Suprapubic skin (tissue), 4 donors: ENCODE measurements around the gene SMC2. TPM values are rescaled to one million over a fixed set of nuclear protein-coding genes. Genes with fewer than 3 reads are reported as not detected.

Source experiments
- DNase-seq, 2 donors: peaks; one replicate each; pipeline ENCODE4 v3.0.0-alpha.2; 2019; ENCODE audit warnings: low spot score in 2 of 2
- H3K27ac ChIP-seq: fragments of 200-600 bp; sonication (generic); one replicate; pipeline ENCODE4 v1.5.1; 2019
- H3K27me3 ChIP-seq: fragments of 200-600 bp; sonication (generic); one replicate; pipeline ENCODE4 v1.5.1; 2019
- H3K36me3 ChIP-seq: fragments of 200-600 bp; sonication (generic); one replicate; pipeline ENCODE4 v1.5.1; 2019
- H3K4me1 ChIP-seq: fragments of 200-600 bp; sonication (generic); one replicate; pipeline ENCODE4 v1.5.1; 2019
- H3K4me3 ChIP-seq: fragments of 200-600 bp; sonication (generic); one replicate; pipeline ENCODE4 v1.5.1; 2019; ENCODE audit warnings: mild to moderate bottlenecking
- H3K9me3 ChIP-seq: fragments of 200-600 bp; sonication (generic); one replicate; pipeline ENCODE4 v1.5.1; 2019
- EP300 ChIP-seq: sonication (generic); formaldehyde crosslinking; IDR thresholded peaks from one replicate; pipeline ENCODE4 v1.6.1; 2017; ENCODE audit warnings: antibody characterized with exemption
- POLR2A ChIP-seq, 2 donors: fragments of 450-650 bp; IDR thresholded peaks; one replicate each; pipeline ENCODE4 v1.6.1; 2017; ENCODE audit warnings: antibody characterized with exemption in 2 of 2, mild to moderate bottlenecking in 2 of 2, moderate library complexity in 2 of 2
- POLR2AphosphoS5 ChIP-seq, 3 donors: sonication (generic); formaldehyde crosslinking; IDR thresholded peaks; one replicate each; pipeline ENCODE4 v1.6.1; 2017; ENCODE audit warnings: antibody characterized with exemption in 3 of 3
- WGBS: methylation state at CpG from one replicate; pipeline ENCODE4 v1.1.5; 2018; 5-methylcytosine and 5-hydroxymethylcytosine counted together
- total RNA-seq, 4 donors: library from RNA; depleted of rRNA; stranded (reverse); fragments of >200 nt; gene quantifications; one replicate each; pipeline ENCODE4 v1.1.0, GENCODE V29; 2016
- TF ChIP-seq, protein P1 (sequence below), 2 donors: fragments of 200-600 bp in 1 of 2; fragments of 450-650 bp in 1 of 2; sonication (generic) in 1 of 2; IDR thresholded peaks; one replicate each; pipeline ENCODE4 v1.5.1; 2016 to 2019; ENCODE audit warnings: antibody characterized with exemption in 2 of 2, mild to moderate bottlenecking in 1 of 2, moderate library complexity in 1 of 2

The SMC2 gene
- total RNA-seq: 1 to 10 TPM; 7.7 to 9.7 (median 8.4) TPM

DNA sequence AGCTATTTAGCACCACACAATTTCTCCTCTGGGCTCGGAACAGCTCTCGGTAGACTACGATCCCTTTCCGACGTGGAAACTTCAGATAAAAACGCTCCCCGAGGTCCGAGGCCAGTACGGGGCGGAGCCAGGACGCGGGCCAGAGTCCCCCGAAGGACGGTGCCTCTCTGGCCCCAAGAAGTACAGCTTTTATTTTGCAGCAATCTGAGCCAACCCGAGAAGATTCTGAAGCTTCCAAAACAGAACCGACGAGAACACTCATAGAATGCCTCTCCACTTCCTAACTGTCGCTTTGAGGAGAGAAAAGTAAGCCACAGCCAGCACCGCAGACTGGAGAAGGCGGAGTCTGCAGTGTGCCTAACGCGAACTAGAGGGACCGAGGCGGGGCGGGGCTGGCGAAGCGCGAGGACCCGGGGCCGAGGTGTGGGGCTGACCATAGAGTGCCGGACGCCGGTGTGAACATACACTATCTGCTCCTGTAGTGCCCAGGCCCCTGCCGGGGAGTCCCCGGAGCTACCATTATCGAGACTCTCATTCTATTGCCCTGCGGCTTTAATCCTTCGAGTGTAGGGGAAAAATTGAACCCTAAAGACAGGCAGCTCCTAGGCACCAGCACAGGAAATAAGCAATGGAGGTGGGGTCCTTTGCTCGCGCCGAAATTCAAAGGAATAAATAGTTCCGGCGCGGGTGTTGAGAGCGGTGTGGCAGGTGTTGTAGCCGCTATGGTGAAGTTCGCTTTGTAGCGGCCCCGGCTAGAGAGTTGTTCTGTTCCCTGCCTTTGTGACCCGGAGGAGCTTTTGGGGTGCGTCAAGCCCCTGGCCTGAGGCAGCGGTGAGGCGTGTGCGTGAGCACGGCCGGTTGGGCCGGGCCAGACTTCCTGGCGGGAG, at the start of gene SMC2:
Gene SMC2 (plus strand): TSS at position 663 of the 887 bp plus-strand sequence. CDS start 1,076 bp downstream, outside the sequence.
- H3K27me3 ChIP-seq: no peaks in the 10 kb centered on the region
- peaks cover 24% of the 10 kb centered on the region for H3K4me1 ChIP-seq
- no peaks in the 10 kb centered on the region for H3K36me3 ChIP-seq
- peak; percentile 94 to 95 for DNase-seq
- H3K4me3 ChIP-seq: peak within 1 kb of the TSS; percentile 88
- H3K27ac ChIP-seq: peak within 1 kb of the TSS; percentile 96
- TF ChIP-seq POLR2AphosphoS5 (IDR thresholded peaks at IDR 0.05): peak in 1 of 3 donors; percentile 16
- TF ChIP-seq, protein P1, sequence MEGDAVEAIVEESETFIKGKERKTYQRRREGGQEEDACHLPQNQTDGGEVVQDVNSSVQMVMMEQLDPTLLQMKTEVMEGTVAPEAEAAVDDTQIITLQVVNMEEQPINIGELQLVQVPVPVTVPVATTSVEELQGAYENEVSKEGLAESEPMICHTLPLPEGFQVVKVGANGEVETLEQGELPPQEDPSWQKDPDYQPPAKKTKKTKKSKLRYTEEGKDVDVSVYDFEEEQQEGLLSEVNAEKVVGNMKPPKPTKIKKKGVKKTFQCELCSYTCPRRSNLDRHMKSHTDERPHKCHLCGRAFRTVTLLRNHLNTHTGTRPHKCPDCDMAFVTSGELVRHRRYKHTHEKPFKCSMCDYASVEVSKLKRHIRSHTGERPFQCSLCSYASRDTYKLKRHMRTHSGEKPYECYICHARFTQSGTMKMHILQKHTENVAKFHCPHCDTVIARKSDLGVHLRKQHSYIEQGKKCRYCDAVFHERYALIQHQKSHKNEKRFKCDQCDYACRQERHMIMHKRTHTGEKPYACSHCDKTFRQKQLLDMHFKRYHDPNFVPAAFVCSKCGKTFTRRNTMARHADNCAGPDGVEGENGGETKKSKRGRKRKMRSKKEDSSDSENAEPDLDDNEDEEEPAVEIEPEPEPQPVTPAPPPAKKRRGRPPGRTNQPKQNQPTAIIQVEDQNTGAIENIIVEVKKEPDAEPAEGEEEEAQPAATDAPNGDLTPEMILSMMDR (IDR thresholded peaks at IDR 0.05): no peak
- peak in 1 of 2 donors; percentile 34 for TF ChIP-seq POLR2A (IDR thresholded peaks at IDR 0.05)
- under 1% methylated on average over 36 of the region's 58 CpGs for WGBS
- H3K9me3 ChIP-seq: no peaks in the 10 kb centered on the region

DNA sequence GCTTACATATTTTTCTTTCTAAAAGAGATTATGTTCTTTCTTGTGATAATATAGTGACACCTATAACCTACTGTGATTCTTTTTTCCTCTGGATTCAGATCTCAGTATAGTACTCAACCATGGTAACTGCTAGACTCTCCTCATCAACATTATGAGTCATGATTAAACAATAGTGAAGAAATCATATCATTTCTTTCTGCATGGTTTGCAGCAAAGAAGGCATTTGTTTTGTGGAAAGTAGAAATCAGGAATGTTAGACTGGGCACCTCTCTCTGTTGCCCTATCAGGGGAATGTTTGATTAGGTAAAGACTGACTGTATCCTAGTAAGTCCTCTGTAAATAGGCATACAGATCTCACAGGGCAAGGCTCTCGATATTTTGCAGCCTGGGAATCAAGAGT, 25.6 kb upstream of the SMC2 start:
- H3K36me3 ChIP-seq: no peaks in the 10 kb centered on the region
- 87% methylated on average over 1 of the region's 1 CpG for WGBS
- no peaks in the 10 kb centered on the region for H3K4me1 ChIP-seq
- no peak overlapping the region for H3K27ac ChIP-seq
- no peaks in the 10 kb centered on the region for H3K27me3 ChIP-seq
- no peak overlapping the region for H3K4me3 ChIP-seq
- TF ChIP-seq EP300: no peak
- no peak for DNase-seq
- no peaks in the 10 kb centered on the region for H3K9me3 ChIP-seq

DNA sequence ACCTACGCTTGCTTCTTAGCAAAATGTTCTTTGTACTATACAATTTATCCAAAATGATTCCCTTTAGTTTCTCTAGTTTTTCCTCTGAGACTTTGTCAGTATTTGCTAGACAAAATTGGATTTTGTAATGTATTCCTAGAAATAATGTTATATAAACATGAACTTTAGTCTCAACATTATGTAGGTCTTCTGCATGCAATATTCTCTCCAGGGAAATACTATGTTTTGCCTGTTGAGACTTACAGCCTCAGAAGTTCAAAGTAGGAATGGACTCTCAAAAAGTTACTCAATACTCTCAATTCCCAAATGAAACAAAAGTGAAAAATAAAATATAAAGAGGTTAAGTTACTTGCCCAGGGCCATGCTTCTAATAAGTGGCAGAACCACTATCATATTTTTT, 24.8 kb upstream of the SMC2 start:
- no peaks in the 10 kb centered on the region for H3K4me1 ChIP-seq
- no peak overlapping the region for H3K4me3 ChIP-seq
- H3K36me3 ChIP-seq: no peaks in the 10 kb centered on the region
- H3K9me3 ChIP-seq: no peaks in the 10 kb centered on the region
- H3K27ac ChIP-seq: no peak overlapping the region
- TF ChIP-seq POLR2A (IDR thresholded peaks at IDR 0.05): no peak
- TF ChIP-seq, protein P1 (IDR thresholded peaks at IDR 0.05): no peak
- TF ChIP-seq POLR2AphosphoS5 (IDR thresholded peaks at IDR 0.05): no peak
- no peak for TF ChIP-seq EP300
- WGBS: 92% methylated on average over 1 of the region's 1 CpG
- DNase-seq: no peak
- no peaks in the 10 kb centered on the region for H3K27me3 ChIP-seq

DNA sequence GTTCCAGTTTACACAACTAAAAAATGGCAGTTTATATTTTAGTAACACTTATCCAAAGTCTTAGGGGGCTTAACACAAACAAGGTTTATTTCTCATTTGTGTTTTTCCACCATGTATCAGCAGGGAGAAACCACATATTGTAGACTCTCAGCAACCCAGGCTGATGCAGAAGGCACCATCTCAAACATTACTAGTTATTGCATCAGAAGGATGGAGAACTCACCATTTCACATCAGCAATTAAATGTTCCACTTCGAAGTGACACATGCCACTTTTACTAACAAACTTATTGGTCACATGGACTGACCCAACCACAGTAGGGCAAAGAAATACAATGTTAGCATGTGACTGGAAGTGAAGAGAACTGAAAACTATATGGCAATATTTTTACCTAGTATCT, 22.5 kb upstream of the SMC2 start:
- Histone ChIP-seq H3K9me3 (no peaks in the 10 kb centered on the region), H3K36me3 (no peaks in the 10 kb centered on the region), H3K27me3 (no peaks in the 10 kb centered on the region), H3K27ac (no peak overlapping the region), H3K4me1 (no peaks in the 10 kb centered on the region), H3K4me3 (no peak overlapping the region)
- no peak for DNase-seq
- no peak for TF ChIP-seq POLR2AphosphoS5 (IDR thresholded peaks at IDR 0.05)
- TF ChIP-seq POLR2A (IDR thresholded peaks at IDR 0.05): no peak
- no peak for TF ChIP-seq EP300
- TF ChIP-seq, protein P1 (IDR thresholded peaks at IDR 0.05): no peak
- 94% methylated on average over 1 of the region's 1 CpG for WGBS

DNA sequence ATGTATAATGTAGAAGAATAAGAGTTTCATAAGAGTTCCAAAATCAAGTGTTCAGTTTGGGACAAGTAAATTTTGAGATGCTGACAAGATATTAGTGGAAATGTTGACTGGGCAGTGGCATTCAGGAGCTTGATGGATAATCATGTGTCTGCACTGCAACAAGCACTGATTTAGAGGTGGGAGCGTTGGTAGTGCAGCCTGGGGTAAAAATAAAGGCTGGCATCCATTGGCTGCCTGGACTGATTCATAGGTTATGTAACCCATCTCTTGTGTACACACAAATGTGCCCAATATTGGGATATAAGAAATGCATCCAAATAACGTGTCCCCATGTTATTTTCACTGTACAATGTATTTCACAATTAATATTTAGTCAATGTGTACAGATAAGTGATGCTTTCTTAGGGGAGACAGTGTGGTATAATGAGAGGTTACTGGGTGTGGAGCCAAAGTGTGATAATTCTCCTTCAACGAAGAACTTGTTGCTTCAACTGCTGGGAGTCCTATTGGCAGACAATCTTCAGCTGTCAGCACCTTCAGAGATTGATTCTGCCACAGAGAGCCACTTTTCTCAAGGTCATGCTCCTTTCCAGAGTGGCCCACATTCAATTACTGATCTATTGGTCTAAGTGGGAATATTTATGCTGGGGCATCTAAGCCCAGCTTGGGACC, 20.9 kb upstream of the SMC2 start:
- no peak for DNase-seq
- WGBS: 68% methylated on average over 3 of the region's 3 CpGs
- Histone ChIP-seq H3K9me3 (no peaks in the 10 kb centered on the region), H3K36me3 (no peaks in the 10 kb centered on the region), H3K27me3 (no peaks in the 10 kb centered on the region), H3K4me1 (no peaks in the 10 kb centered on the region), H3K27ac (no peak overlapping the region), H3K4me3 (no peak overlapping the region)
- TF ChIP-seq, protein P1 (IDR thresholded peaks at IDR 0.05): no peak
- no peak for TF ChIP-seq EP300
- no peak for TF ChIP-seq POLR2A (IDR thresholded peaks at IDR 0.05)
- no peak for TF ChIP-seq POLR2AphosphoS5 (IDR thresholded peaks at IDR 0.05)
